GM23338 (cell line): ENCODE results near the gene GHRH. TPM values are rescaled to one million over a fixed set of nuclear protein-coding genes. Genes with fewer than 3 reads are reported as not detected.

Source experiments
- ATAC-seq: fragments of 200-7000 bp; cut with Tn5 transposase; 3 replicates; pipeline ENCODE4 v1.9.1; 2020
- DNase-seq: peaks from one replicate; pipeline ENCODE4 v3.0.0-alpha.2; 2015; ENCODE audit warnings: low spot score
- H2AFZ ChIP-seq: fragments of 200-600 bp; sonication (generic); 2 replicates; pipeline ENCODE4 v1.8.0; 2016; ENCODE audit warnings: antibody characterized with exemption, mild to moderate bottlenecking, moderate library complexity
- H3F3A ChIP-seq: fragments of 200-600 bp; sonication (generic); replicated peaks from 2 replicates; pipeline ENCODE4 v1.8.0; 2017; ENCODE audit warnings: antibody characterized with exemption, mixed run types, low read depth
- H3K27ac ChIP-seq: fragments of 200-600 bp; sonication (generic); 2 replicates; pipeline ENCODE4 v1.6.1; 2016; ENCODE audit warnings: low read depth
- H3K27me3 ChIP-seq: fragments of 200-600 bp; sonication (generic); 2 replicates; pipeline ENCODE4 v1.8.0; 2016; ENCODE audit warnings: mild to moderate bottlenecking, mixed run types, moderate library complexity; ENCODE audit not compliant: insufficient read depth
- H3K36me3 ChIP-seq: fragments of 200-600 bp; sonication (generic); 2 replicates; pipeline ENCODE4 v1.8.0; 2016; ENCODE audit warnings: mild to moderate bottlenecking; ENCODE audit not compliant: insufficient read depth
- H3K4me1 ChIP-seq: fragments of 200-600 bp; sonication (generic); 2 replicates; pipeline ENCODE4 v1.8.0; 2016; ENCODE audit warnings: mild to moderate bottlenecking, moderate library complexity; ENCODE audit not compliant: insufficient read depth
- H3K4me2 ChIP-seq: fragments of 200-600 bp; sonication (generic); 2 replicates; pipeline ENCODE4 v1.7.1; 2017; ENCODE audit warnings: mixed run types
- H3K4me3 ChIP-seq: fragments of 200-600 bp; sonication (generic); 2 replicates; pipeline ENCODE4 v1.6.1; 2016; ENCODE audit warnings: mixed run types
- H3K79me2 ChIP-seq: fragments of 200-600 bp; sonication (generic); replicated peaks from 2 replicates; pipeline ENCODE4 v1.8.0; 2017; ENCODE audit warnings: mild to moderate bottlenecking; ENCODE audit not compliant: insufficient read depth
- H3K9me2 ChIP-seq: fragments of 200-600 bp; sonication (generic); 2 replicates; pipeline ENCODE4 v1.8.0; 2017; ENCODE audit not compliant: insufficient read depth
- H4K20me1 ChIP-seq: fragments of 200-600 bp; sonication (generic); replicated peaks from 2 replicates; pipeline ENCODE4 v1.8.0; 2017; ENCODE audit warnings: mild to moderate bottlenecking; ENCODE audit not compliant: insufficient read depth
- H3K27ac Mint-ChIP-seq: 2 replicates; pipeline ENCODE4 v1.8.0; 2020; ENCODE audit warnings: inconsistent platforms, mild to moderate bottlenecking, moderate library complexity, mixed read lengths
- H3K27me3 Mint-ChIP-seq: 3 replicates; pipeline ENCODE4 v1.8.0; 2022; ENCODE audit warnings: low read depth, mild to moderate bottlenecking, moderate library complexity, mixed read lengths, inconsistent platforms; ENCODE audit not compliant: insufficient read depth, poor library complexity
- H3K36me3 Mint-ChIP-seq: 3 replicates; pipeline ENCODE4 v1.8.0; 2021; ENCODE audit warnings: low read depth, mild to moderate bottlenecking, inconsistent platforms, moderate library complexity, mixed read lengths
- H3K4me1 Mint-ChIP-seq: 3 replicates; pipeline ENCODE4 v1.8.0; 2020; ENCODE audit warnings: mild to moderate bottlenecking, inconsistent platforms, mixed read lengths
- H3K4me3 Mint-ChIP-seq: 3 replicates; pipeline ENCODE4 v1.8.0; 2021; ENCODE audit warnings: moderate library complexity, mild to moderate bottlenecking, inconsistent platforms, mixed read lengths
- H3K9me3 Mint-ChIP-seq: 3 replicates; pipeline ENCODE4 v1.8.0; 2020; ENCODE audit warnings: moderate library complexity, mild to moderate bottlenecking, inconsistent platforms, mixed read lengths
- CREB1 ChIP-seq: fragments of 250-450 bp; sonication (Bioruptor Pico); IDR thresholded peaks from 2 replicates; pipeline ENCODE4 v1.5.0; 2020; ENCODE audit warnings: low read depth, mild to moderate bottlenecking, moderate library complexity
- EZH2 ChIP-seq: fragments of 200-600 bp; sonication (generic); IDR thresholded peaks from one replicate; pipeline ENCODE4 v1.8.0; 2017; ENCODE audit warnings: antibody characterized with exemption, mild to moderate bottlenecking, low read depth; ENCODE audit not compliant: unreplicated experiment
- JUNB ChIP-seq: IDR thresholded peaks from one replicate; pipeline ENCODE4 v1.6.1; 2016; ENCODE audit warnings: antibody characterized with exemption; ENCODE audit not compliant: unreplicated experiment
- NANOG ChIP-seq: IDR thresholded peaks from 2 replicates; pipeline ENCODE4 v1.6.1; 2016; ENCODE audit warnings: antibody characterized with exemption, borderline replicate concordance
- POLR2AphosphoS5 ChIP-seq: IDR thresholded peaks from 2 replicates; pipeline ENCODE4 v1.6.1; 2016; ENCODE audit warnings: antibody characterized with exemption, low read depth
- STAT1 ChIP-seq: IDR thresholded peaks from one replicate; pipeline ENCODE4 v1.6.1; 2016; ENCODE audit warnings: antibody characterized with exemption; ENCODE audit not compliant: unreplicated experiment
- polyA plus RNA-seq: library from polyadenylated mRNA; unstranded; fragments of >200 nt; fragmentation: Nextera tagmentation; extraction: Ambion mirVana; gene quantifications from 2 replicates; pipeline ENCODE4 v1.2.1, GENCODE V29; 2016
- total RNA-seq: library from RNA; depleted of rRNA; stranded (reverse); fragments of >200 nt; shearing (Covaris generic); gene quantifications from 2 replicates; pipeline ENCODE4 v1.2.3, GENCODE V29; 2014
- TF ChIP-seq, protein P1 (sequence below): IDR thresholded peaks from one replicate; pipeline ENCODE4 v1.6.1; 2018; ENCODE audit warnings: antibody characterized with exemption; ENCODE audit not compliant: unreplicated experiment
- TF ChIP-seq, protein P2 (sequence below), 2 experiments: fragments of 200-600 bp in 1 of 2; sonication (generic) in 1 of 2; conservative IDR thresholded peaks; 2 replicates each; pipeline versions ENCODE4 v1.5.1 to v1.6.1; 2016 to 2017; ENCODE audit warnings: antibody characterized with exemption in 2 of 2, low read depth in 2 of 2, mild to moderate bottlenecking in 2 of 2, moderate library complexity in 1 of 2
- TF ChIP-seq, protein P3 (sequence below): fragments of 250-450 bp; sonication (Bioruptor Pico); IDR thresholded peaks from 2 replicates; pipeline ENCODE4 v1.5.0; 2020; ENCODE audit warnings: mild to moderate bottlenecking, moderate library complexity

Gene GHRH
- total and polyA plus RNA-seq, 2 experiments from 2014 or later = 0.40 TPM; not detected in 1

GRCh38 chr20:37265152-37265551 is 3.5 kb upstream of the GHRH start:
- Histone ChIP-seq H3K27me3 (no peaks in the 10 kb centered on the region), H3K4me2 (no peak overlapping the region), H2AFZ (no peak overlapping the region; the same call in 1 of the 2 replicates), H4K20me1 (no peaks in the 10 kb centered on the region), H3F3A (peaks cover 15% of the 10 kb centered on the region), H3K36me3 (no peaks in the 10 kb centered on the region), H3K4me3 (no peak overlapping the region), H3K9me2 (no peaks in the 10 kb centered on the region), H3K4me1 (peaks cover 24% of the 10 kb centered on the region), H3K27ac (0 out of 2 replicates have a peak overlapping the region, but pooled peaks have one; percentile 32), H3K79me2 (no peaks in the 10 kb centered on the region)
- DNase-seq (no peak), ATAC-seq (no peak)
- H3K9me3 Mint-ChIP-seq = peaks cover 5% of the 10 kb centered on the region; the same call in 2 of the 3 replicates
- TF ChIP-seq, protein P1, sequence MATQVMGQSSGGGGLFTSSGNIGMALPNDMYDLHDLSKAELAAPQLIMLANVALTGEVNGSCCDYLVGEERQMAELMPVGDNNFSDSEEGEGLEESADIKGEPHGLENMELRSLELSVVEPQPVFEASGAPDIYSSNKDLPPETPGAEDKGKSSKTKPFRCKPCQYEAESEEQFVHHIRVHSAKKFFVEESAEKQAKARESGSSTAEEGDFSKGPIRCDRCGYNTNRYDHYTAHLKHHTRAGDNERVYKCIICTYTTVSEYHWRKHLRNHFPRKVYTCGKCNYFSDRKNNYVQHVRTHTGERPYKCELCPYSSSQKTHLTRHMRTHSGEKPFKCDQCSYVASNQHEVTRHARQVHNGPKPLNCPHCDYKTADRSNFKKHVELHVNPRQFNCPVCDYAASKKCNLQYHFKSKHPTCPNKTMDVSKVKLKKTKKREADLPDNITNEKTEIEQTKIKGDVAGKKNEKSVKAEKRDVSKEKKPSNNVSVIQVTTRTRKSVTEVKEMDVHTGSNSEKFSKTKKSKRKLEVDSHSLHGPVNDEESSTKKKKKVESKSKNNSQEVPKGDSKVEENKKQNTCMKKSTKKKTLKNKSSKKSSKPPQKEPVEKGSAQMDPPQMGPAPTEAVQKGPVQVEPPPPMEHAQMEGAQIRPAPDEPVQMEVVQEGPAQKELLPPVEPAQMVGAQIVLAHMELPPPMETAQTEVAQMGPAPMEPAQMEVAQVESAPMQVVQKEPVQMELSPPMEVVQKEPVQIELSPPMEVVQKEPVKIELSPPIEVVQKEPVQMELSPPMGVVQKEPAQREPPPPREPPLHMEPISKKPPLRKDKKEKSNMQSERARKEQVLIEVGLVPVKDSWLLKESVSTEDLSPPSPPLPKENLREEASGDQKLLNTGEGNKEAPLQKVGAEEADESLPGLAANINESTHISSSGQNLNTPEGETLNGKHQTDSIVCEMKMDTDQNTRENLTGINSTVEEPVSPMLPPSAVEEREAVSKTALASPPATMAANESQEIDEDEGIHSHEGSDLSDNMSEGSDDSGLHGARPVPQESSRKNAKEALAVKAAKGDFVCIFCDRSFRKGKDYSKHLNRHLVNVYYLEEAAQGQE = no peak
- TF ChIP-seq STAT1 (no peak), EZH2 (no peak)
- no peak overlapping the region for H3K4me3 Mint-ChIP-seq
- peaks cover 4% of the 10 kb centered on the region; the same call in 2 of the 3 replicates for H3K36me3 Mint-ChIP-seq
- H3K4me1 Mint-ChIP-seq = peaks cover 36% of the 10 kb centered on the region
- no peak overlapping the region for H3K27ac Mint-ChIP-seq
- H3K27me3 Mint-ChIP-seq = peaks cover 14% of the 10 kb centered on the region

DNA sequence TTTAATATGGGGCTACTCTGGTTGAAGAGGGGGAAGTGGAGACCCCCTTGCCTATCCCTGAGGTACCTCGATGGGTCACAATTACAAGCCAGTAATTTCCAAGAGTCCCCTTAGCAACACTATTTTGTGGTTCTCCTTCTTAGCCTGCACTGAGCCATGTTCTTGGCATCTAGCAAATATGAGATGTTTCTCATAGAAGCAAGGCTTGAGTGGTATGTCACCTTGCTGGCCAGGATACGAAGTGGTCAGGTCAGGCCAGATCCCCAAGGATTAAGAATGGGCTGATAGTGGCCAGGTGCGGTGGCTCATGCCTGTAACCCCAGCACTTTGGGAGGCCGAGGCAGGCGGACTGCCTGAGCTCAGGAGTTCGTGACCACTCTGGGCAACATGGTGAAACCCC is 2.1 kb upstream of the GHRH start:
- TF ChIP-seq, protein P2, sequence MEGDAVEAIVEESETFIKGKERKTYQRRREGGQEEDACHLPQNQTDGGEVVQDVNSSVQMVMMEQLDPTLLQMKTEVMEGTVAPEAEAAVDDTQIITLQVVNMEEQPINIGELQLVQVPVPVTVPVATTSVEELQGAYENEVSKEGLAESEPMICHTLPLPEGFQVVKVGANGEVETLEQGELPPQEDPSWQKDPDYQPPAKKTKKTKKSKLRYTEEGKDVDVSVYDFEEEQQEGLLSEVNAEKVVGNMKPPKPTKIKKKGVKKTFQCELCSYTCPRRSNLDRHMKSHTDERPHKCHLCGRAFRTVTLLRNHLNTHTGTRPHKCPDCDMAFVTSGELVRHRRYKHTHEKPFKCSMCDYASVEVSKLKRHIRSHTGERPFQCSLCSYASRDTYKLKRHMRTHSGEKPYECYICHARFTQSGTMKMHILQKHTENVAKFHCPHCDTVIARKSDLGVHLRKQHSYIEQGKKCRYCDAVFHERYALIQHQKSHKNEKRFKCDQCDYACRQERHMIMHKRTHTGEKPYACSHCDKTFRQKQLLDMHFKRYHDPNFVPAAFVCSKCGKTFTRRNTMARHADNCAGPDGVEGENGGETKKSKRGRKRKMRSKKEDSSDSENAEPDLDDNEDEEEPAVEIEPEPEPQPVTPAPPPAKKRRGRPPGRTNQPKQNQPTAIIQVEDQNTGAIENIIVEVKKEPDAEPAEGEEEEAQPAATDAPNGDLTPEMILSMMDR (conservative IDR thresholded peaks at IDR 0.05; ENCODE audit: low read depth in 2 of 2) = no peak
- no peak for TF ChIP-seq CREB1 (CRISPR knock-in tag)
- TF ChIP-seq, protein P3, sequence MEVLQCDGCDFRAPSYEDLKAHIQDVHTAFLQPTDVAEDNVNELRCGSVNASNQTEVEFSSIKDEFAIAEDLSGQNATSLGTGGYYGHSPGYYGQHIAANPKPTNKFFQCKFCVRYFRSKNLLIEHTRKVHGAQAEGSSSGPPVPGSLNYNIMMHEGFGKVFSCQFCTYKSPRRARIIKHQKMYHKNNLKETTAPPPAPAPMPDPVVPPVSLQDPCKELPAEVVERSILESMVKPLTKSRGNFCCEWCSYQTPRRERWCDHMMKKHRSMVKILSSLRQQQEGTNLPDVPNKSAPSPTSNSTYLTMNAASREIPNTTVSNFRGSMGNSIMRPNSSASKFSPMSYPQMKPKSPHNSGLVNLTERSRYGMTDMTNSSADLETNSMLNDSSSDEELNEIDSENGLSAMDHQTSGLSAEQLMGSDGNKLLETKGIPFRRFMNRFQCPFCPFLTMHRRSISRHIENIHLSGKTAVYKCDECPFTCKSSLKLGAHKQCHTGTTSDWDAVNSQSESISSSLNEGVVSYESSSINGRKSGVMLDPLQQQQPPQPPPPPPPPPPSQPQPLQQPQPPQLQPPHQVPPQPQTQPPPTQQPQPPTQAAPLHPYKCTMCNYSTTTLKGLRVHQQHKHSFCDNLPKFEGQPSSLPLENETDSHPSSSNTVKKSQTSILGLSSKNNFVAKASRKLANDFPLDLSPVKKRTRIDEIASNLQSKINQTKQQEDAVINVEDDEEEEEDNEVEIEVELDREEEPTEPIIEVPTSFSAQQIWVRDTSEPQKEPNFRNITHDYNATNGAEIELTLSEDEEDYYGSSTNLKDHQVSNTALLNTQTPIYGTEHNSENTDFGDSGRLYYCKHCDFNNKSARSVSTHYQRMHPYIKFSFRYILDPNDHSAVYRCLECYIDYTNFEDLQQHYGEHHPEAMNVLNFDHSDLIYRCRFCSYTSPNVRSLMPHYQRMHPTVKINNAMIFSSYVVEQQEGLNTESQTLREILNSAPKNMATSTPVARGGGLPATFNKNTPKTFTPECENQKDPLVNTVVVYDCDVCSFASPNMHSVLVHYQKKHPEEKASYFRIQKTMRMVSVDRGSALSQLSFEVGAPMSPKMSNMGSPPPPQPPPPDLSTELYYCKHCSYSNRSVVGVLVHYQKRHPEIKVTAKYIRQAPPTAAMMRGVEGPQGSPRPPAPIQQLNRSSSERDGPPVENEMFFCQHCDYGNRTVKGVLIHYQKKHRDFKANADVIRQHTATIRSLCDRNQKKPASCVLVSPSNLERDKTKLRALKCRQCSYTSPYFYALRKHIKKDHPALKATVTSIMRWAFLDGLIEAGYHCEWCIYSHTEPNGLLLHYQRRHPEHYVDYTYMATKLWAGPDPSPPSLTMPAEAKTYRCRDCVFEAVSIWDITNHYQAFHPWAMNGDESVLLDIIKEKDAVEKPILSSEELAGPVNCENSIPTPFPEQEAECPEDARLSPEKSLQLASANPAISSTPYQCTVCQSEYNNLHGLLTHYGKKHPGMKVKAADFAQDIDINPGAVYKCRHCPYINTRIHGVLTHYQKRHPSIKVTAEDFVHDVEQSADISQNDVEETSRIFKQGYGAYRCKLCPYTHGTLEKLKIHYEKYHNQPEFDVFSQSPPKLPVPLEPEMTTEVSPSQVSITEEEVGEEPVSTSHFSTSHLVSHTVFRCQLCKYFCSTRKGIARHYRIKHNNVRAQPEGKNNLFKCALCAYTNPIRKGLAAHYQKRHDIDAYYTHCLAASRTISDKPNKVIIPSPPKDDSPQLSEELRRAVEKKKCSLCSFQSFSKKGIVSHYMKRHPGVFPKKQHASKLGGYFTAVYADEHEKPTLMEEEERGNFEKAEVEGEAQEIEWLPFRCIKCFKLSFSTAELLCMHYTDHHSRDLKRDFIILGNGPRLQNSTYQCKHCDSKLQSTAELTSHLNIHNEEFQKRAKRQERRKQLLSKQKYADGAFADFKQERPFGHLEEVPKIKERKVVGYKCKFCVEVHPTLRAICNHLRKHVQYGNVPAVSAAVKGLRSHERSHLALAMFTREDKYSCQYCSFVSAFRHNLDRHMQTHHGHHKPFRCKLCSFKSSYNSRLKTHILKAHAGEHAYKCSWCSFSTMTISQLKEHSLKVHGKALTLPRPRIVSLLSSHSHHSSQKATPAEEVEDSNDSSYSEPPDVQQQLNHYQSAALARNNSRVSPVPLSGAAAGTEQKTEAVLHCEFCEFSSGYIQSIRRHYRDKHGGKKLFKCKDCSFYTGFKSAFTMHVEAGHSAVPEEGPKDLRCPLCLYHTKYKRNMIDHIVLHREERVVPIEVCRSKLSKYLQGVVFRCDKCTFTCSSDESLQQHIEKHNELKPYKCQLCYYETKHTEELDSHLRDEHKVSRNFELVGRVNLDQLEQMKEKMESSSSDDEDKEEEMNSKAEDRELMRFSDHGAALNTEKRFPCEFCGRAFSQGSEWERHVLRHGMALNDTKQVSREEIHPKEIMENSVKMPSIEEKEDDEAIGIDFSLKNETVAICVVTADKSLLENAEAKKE = no peak
- no peak for TF ChIP-seq NANOG
- TF ChIP-seq JUNB = no peak
- TF ChIP-seq POLR2AphosphoS5 = no peak
- no peak for TF ChIP-seq STAT1
- H3K79me2 ChIP-seq = no peaks in the 10 kb centered on the region
- Mint-ChIP-seq H3K9me3 (no peaks in the 10 kb centered on the region), H3K27me3 (peaks cover 16% of the 10 kb centered on the region), H3K36me3 (no peaks in the 10 kb centered on the region), H3K4me3 (no peak overlapping the region), H3K4me1 (peaks cover 44% of the 10 kb centered on the region), H3K27ac (no peak overlapping the region)
- no peaks in the 10 kb centered on the region for H3K27me3 ChIP-seq
- peaks cover 21% of the 10 kb centered on the region for H3F3A ChIP-seq
- H4K20me1 ChIP-seq = no peaks in the 10 kb centered on the region
- H3K36me3 ChIP-seq = no peaks in the 10 kb centered on the region
- H3K4me3 ChIP-seq = no peak overlapping the region
- no peak for DNase-seq
- H3K4me1 ChIP-seq = peaks cover 29% of the 10 kb centered on the region
- H3K9me2 ChIP-seq = no peaks in the 10 kb centered on the region
- no peak for ATAC-seq
- no peak overlapping the region for H3K27ac ChIP-seq
- H2AFZ ChIP-seq = no peak overlapping the region
- no peak overlapping the region for H3K4me2 ChIP-seq
